Gastrocnemius medialis (tissue), 4 donors: ENCODE data around the gene PSME3IP1.
"Not testable (repeated sequence)": the region's sequence is repeated elsewhere in the genome, so short reads cannot be mapped to it uniquely, and the experiment has no call there.

Source experiments
- CTCF ChIP-seq, 5 experiments: fragments of 450-650 bp in 3 of 5; fragments of 200-600 bp in 2 of 5; sonication (generic) in 2 of 5; IDR thresholded peaks in 4 of 5; conservative IDR thresholded peaks in 1 of 5; 1 replicate in 4 of 5; 2 replicates in 1 of 5; pipeline ENCODE4 v1.5.1; 2016 to 2019; ENCODE audit warnings: antibody characterized with exemption in 5 of 5, mild to moderate bottlenecking in 3 of 5, moderate library complexity in 3 of 5
- POLR2A ChIP-seq, 2 donors: fragments of 450-650 bp; IDR thresholded peaks; one replicate each; pipeline ENCODE4 v1.6.1; 2017; ENCODE audit warnings: antibody characterized with exemption in 2 of 2, mild to moderate bottlenecking in 2 of 2, moderate library complexity in 2 of 2

- not testable (repeated sequence) for TF ChIP-seq CTCF (IDR thresholded peaks at IDR 0.05 in 4 of 5, conservative IDR thresholded peaks at IDR 0.05 in 1 of 5); POLR2A (IDR thresholded peaks at IDR 0.05)
Measured at GRCh38 chr16:57200926-57201325, 15.1 kb upstream of the PSME3IP1 start.
